ENCODE data around the gene FBXO34.
"Not testable (repeated sequence)": the region's sequence is repeated elsewhere in the genome, so short reads cannot be mapped to it uniquely, and the experiment has no call there.

The FBXO34 gene

DNA sequence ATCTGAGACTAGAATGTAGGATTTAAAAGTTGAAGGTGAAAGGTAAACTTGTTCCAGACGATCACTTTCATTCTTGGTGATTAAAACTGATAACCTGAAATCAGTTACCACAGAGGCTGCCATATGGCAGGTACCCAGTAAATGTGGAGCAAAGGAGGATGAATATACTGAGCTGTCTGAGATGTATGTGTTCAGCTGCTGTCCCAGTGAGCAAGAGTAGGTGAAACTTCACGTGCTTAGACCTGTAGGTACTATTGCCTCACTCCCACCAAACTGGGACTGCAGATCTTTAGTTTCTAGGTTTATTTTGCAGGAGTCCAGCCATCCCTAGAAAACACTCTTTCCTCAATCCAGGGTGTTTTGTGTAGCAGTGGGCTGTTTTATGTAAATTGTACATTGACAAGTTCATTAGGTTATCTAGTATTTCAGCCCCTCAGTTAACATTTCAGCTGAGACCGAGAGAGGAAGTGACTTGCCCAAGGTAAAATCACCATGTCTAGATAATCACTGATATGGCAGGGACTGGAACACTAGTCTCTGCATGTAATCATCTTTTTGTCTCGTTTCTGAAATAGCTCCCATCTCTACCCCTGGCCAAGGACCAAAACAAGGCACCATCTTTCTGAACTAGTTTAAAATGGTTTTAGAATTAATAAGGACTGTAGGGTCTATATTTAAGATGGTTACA, 77.7 kb downstream of the FBXO34 start:
- DNase-seq (ENCODE audit: low spot score), result no peak

DNA sequence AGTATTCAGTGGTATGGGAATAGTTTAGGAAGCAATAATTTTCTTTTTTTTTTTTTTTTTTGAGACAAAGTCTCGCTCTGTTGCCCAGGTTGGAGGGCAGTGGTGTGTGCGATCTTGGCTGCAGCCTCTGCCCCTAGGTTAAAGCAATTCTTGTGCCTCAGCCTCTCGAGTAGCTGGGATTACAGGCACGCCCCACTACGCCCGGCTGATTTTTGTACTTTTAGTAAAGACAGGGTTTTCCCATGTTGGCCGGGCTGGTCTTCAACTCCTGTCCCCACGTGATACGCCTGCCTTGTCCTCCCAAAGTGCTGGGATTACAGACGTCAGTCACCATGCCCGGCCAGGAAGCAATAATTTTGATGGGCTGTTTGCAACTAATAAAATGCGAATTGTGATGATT, 78.3 kb downstream of the FBXO34 start:
- no peak for DNase-seq (ENCODE audit: low spot score)

DNA sequence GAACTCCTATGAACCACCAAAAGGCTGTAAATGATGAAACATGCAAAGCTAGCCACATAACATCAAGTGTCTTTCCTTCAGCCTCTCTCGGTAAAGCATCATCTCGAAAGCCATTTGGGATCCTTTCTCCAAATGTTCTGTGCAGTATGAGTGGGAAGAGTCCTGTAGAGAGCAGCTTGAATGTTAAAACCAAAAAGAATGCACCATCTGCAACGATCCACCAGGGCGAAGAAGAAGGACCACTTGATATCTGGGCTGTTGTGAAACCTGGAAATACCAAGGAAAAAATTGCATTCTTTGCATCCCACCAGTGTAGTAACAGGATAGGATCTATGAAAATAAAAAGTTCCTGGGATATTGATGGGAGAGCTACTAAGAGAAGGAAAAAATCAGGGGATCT, 79.2 kb downstream of the FBXO34 start:
- no peak for DNase-seq (ENCODE audit: low spot score)

GRCh38 chr14:55351111-55351510, 79.9 kb downstream of the FBXO34 start:
- no peak for DNase-seq (ENCODE audit: low spot score)

DNA sequence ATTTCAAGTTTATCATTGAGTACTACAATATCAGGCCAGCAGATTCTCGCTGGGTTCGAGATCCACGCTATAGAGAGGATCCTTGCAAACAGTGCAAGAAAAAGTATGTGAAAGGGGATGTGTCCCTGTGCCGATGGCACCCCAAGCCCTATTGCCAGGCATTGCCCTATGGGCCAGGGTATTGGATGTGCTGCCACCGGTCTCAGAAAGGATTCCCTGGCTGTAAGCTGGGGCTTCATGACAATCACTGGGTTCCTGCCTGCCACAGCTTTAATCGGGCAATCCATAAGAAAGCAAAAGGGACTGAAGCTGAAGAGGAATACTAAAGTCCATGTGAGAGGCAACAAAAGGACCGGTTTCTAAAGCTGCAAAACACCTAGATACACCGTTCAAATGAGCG, 81.0 kb downstream of the FBXO34 start:
- DNase-seq (ENCODE audit: low spot score), result no peak

GRCh38 chr14:55353686-55354467, 82.7 kb downstream of the FBXO34 start:
- DNase-seq (ENCODE audit: low spot score), result no peak

DNA sequence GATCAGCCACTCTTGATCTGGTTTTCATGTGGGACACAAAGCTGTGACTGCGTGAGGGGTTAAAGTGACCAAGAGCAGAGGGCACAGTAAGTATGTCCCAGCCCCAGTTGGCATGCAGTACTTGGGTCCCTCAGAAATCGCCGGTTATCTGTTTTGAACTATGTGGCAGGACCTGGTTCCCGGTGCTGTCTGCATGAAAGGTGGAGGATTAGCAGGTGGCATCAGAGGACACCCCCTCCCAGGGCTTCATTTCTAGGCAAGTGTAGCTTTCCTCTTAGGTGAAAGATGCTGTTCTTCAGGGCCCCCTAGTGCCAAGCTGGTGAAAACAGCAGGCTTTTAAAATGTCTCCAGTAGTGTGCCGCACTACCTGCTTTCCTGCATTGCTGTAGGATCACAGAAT, 83.3 kb downstream of the FBXO34 start:
- peak; percentile 81 for DNase-seq (ENCODE audit: low spot score)

DNA sequence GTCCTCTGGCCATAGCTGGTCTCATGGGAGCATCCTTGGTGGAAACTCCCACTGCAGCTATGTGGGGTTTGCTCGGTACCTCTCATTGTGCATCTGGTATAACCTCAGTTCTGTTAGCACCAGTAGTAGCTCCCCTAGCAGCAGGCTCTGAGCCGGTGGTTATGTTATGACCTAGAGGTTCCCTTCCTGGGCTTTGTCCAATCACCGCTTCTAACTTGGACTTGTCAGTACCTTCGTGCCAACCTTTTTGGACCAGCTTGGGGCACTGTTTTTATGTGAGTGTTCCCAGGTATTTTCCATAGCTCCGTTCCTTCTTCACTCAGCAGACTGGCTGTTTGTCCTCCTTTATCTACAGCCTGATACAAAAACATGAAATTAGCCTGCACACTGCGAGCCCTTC, 84.7 kb downstream of the FBXO34 start:
- no peak for DNase-seq (ENCODE audit: low spot score)

DNA sequence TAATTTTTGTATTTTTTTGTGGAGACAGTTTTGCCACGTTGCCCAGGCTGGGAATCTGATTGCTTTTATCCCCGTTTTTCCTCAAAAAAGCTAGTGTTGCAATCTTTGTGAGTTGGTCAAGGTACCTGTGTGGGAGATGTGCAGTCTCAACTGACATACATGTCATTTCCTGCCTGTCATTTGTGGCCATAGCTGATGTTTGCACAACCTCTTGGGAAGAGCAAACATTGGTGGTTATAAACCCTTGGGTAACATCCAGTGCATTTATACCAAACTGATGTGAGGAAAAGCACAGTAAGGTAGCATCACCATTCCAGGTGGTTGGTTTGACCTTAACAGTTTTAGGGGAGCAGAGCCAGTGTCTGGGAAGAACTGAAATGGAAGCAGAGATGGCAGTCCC, 85.7 kb downstream of the FBXO34 start:
- no peak for DNase-seq (ENCODE audit: low spot score)

DNA sequence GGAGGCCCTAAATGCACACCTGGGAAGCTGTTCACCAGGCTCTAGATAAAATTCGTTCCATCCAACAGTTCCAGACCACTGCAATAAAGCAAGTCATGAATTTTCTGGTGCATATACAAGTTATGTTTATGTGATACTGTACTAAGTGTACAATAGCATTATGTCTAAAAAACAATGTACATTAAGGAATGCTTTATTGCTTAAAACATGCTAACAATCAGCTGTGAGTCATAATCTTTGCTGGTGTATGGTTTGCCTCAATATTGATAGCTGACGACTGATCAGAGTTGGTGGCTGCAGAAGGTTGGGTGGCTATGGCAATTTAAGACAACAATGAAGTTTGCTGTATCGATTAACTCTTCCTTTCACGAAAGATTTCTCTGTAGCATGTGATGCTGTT, 88.1 kb downstream of the FBXO34 start:
- DNase-seq (ENCODE audit: low spot score), result no peak

GRCh38 chr14:55361190-55361589, 90.0 kb downstream of the FBXO34 start:
- no peak for DNase-seq (ENCODE audit: low spot score)

DNA sequence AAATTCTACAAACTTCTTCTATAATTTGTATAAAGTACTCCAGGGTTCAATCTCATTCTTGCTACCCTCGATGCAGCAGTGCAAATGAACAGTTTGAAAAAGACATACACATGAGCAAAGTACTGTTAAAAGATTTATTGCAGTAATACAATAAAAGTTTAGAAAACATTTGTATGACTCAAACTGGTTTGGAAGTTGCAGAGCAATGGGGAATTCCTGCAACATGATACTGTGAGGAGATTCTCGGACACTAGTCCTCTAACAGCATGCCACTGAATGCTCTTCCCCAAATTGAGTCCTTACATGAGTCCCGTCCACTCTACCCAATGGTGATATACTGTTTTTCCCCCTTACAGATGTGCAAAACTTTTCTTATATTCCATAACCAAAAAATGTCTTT, 95.0 kb downstream of the FBXO34 start:
- DNase-seq (ENCODE audit: low spot score), result no peak

GRCh38 chr14:55370883-55371455, 99.7 kb downstream of the FBXO34 start:
- no peak for DNase-seq (ENCODE audit: low spot score)

DNA sequence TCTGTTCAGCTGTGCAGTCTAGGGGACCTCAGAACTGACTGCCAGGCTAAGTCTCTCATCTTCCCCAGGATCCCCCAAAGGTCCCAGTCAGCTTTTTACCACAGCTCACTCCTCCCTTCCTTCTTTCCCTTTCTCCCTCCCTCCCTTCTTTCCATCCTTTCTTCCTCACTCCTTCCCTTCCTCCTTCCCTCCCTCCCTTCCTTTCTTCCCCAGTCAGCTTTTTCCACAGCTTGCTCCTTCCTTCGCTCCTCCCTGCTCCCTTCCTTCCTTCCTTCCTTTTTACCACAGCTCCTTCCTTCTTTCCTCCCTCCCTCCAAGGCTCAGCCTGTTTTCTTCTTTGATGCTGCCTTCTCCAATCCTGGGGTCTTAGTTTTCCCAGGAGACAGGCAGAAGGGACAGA, 101.2 kb downstream of the FBXO34 start:
- DNase-seq (ENCODE audit: low spot score), result no peak

DNA sequence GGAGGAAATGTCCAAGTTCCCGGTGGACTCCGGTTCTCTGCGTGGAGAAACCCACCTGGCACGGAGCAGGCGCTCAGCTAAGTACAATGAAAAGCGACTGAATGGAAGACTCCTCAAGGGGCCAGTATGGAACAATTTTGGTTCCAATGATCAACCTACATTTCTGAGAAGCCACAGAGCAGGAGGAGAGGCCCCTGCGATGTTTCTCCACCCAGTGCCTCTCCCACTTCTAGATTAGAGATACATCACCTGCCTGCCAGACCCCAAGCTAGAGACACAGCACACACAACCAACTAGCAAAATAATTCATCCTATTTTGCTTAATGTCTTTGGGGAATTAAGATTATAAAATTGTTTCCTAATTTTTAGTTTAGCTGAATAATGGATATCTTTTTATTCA, 101.6 kb downstream of the FBXO34 start:
- no peak for DNase-seq (ENCODE audit: low spot score)

DNA sequence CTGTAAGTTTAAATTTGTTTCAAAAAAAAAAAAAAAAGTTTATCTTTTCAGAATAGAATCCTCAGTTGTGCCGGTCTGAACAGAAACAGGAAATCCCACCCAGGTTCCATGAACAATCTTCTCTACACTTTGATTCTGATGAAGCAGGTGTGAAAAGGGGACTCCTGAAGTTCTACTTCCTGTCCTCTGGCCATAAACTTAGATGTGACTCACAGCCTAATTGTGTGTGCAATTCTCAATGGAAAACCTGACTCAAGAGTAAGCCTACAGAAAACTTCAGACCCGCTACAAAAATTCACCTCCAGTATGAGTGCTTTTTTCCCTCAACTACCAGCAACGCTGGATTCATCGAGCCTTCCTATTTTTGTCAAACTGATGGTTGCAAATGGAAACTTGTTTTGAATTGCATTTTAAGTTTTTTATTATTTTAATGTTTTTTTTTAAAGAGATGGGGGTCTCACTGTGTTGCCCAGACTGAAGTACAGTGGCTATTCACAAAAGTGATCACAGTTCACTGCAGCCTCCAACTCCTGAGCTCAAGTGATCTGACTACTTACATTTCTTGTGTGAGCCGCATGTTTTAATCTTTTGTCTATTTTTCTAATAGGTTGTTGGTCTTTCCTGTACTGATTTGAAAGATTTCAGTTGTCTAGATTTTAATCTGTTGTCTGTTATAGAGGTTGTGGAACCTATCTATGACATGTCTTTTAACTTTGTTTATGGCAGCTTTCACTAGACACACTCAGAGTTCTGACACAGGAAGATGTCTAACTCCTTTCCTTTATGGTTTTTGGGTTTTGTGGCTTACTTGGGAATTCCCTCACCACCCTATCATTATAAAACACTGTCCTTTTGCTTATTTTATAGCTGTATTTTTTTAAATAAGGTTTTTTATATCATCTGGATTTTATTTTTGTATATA, 102.8 kb downstream of the FBXO34 start:
- DNase-seq (ENCODE audit: low spot score), result peak; percentile 82

- no peak for DNase-seq (ENCODE audit: low spot score)
These were observed 103.5 kb downstream of the FBXO34 start for GRCh38 chr14:55374771-55375170.

DNA sequence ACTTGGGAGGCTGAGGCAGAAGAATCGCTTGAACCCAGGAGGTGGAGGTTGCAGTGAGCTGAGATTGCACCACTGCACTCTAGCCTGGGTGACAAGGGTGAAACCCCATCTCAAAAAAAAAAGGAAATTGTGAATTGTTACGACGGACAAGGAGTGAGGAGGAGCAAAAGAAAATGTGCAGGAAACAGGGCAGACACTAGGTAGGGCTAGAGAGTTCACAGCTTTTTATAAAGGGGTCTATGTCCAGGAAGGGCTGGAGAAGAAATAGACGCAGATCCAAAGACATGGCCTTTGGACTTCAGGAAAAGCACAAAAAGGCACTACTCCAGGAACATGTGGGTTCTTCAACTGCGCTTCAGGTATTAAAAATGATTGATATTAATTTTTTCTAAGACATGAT, 106.0 kb downstream of the FBXO34 start:
- DNase-seq (ENCODE audit: low spot score), result no peak

DNA sequence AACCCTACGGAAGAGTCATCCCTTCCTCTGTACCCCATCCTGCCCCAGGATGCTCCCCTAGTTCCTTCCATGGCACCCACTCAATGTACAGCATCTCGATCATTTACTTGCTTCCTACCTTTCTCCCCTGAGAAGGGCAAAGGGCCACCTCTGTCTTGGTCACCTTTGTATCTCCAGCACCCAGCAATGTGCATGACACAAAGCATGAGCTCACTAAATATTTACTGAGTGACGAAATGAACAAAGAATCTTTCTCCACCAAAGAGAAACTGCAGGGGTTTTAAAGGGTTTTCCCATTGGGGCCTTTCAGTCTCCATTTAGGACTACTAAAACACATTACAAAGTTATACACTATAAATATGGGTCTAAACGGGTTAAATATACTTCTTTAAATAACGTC, 109.8 kb downstream of the FBXO34 start:
- DNase-seq (ENCODE audit: low spot score), result no peak

- no peak for DNase-seq (ENCODE audit: low spot score)
These were observed 110.3 kb downstream of the FBXO34 start for GRCh38 chr14:55381561-55381960.

DNA sequence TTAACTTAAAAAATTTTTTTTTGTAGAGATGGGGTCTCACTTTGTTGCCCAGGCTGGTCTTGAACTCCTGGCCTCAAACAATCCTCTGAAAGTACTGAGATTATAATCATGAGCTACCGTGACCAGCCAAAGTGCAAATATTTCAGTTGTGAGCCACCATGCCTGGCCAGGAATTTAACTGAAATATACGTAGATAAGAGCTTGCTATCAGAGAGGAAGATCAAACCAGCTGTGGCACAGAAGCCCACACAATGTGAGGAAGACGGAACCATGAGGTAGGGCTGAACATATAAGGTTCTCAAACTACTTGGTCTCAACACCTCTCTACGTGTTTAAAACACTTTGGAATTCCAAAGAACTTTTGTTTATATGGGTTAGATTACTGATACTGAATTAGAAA, 111.3 kb downstream of the FBXO34 start:
- DNase-seq (ENCODE audit: low spot score), result no peak

- not testable (repeated sequence) for DNase-seq (ENCODE audit: low spot score)
These were observed 111.8 kb downstream of the FBXO34 start for GRCh38 chr14:55383056-55383466.

Measured in CD4-positive, alpha-beta T cell treated with Interleukin-2 at 100 ng/mL for 4 hours (primary cell).